Measurements from ENCODE around the gene TMEM255A. TPM values are rescaled to one million over a fixed set of nuclear protein-coding genes. Genes with fewer than 3 reads are reported as not detected.

TMEM255A gene
- polyA plus RNA-seq, 1 of the 3 experiments (the other 2 are of a cell fraction): 0.08 TPM

GRCh38 chrX:120228187-120228908 is 82.9 kb downstream of the TMEM255A start:
- Histone ChIP-seq H3K9ac (no peak overlapping the region), H3K27ac (ENCODE audit: low read depth in 2 of 2, low read length in 1 of 2) (no peak overlapping the region), H2AFZ (ENCODE audit: low read depth) (no peak overlapping the region), H4K20me1 (ENCODE audit: insufficient read depth) (no peaks in the 10 kb centered on the region), H3K27me3 (ENCODE audit: insufficient read depth) (no peaks in the 10 kb centered on the region), H3K9me3 (no peaks in the 10 kb centered on the region), H3K79me2 (ENCODE audit: insufficient read depth) (no peaks in the 10 kb centered on the region), H3K4me2 (no peak overlapping the region), H3F3A (replicated peaks; ENCODE audit: insufficient read depth) (no peaks in the 10 kb centered on the region), H3K36me3 (replicated peaks in 1 of 2; ENCODE audit: control insufficient read depth in 1 of 2, insufficient read depth in 2 of 2, low read length in 1 of 2) (no peaks in the 10 kb centered on the region), H3K4me3 (ENCODE audit: low read depth in 2 of 2, low read length in 1 of 2) (no peak overlapping the region), H3K4me1 (ENCODE audit: control insufficient read depth in 1 of 2, insufficient read depth in 2 of 2, low read depth in 1 of 2, low read length in 1 of 2) (no peaks in the 10 kb centered on the region), H3K9me2 (no peaks in the 10 kb centered on the region)
- no peak for DNase-seq
- 58% methylated on average over 9 of the region's 9 CpGs for WGBS (ENCODE audit: low lambda C conversion rate)
- TF ChIP-seq RFX5 (IDR thresholded peaks at IDR 0.05; ENCODE audit: low read length) (no peak), TCF12 (IDR thresholded peaks at IDR 0.05) (no peak), MAX (IDR thresholded peaks at IDR 0.05; ENCODE audit: low read depth) (no peak), RXRA (IDR thresholded peaks at IDR 0.05; ENCODE audit: borderline replicate concordance, low read depth) (no peak), YY1 (IDR thresholded peaks at IDR 0.05; ENCODE audit: low read depth) (no peak), USF1 (IDR thresholded peaks at IDR 0.05; ENCODE audit: borderline replicate concordance, low read depth) (no peak)
- CTCF ChIA-PET: interaction anchor here (0.6 to 5.1 kb wide), 2 partner anchors 14 to 849 kb away, joined by 3 to 31 read pairs; no protein-coding TSS in a partner anchor
- POLR2A ChIA-PET: interaction anchor here (0.5 to 0.6 kb wide), 2 partner anchors 37 to 39 kb away, joined by 3 to 4 read pairs; no protein-coding TSS in a partner anchor

- no peak for DNase-seq
- Histone ChIP-seq H3F3A (replicated peaks; ENCODE audit: insufficient read depth) (no peaks in the 10 kb centered on the region), H3K4me3 (ENCODE audit: low read depth in 2 of 2, low read length in 1 of 2) (no peak overlapping the region), H4K20me1 (ENCODE audit: insufficient read depth) (no peaks in the 10 kb centered on the region), H3K4me2 (no peak overlapping the region), H3K9ac (no peak overlapping the region), H3K4me1 (ENCODE audit: control insufficient read depth in 1 of 2, insufficient read depth in 2 of 2, low read depth in 1 of 2, low read length in 1 of 2) (no peaks in the 10 kb centered on the region), H3K27ac (ENCODE audit: low read depth in 2 of 2, low read length in 1 of 2) (no peak overlapping the region), H3K79me2 (ENCODE audit: insufficient read depth) (no peaks in the 10 kb centered on the region), H3K9me3 (no peaks in the 10 kb centered on the region), H3K36me3 (replicated peaks in 1 of 2; ENCODE audit: control insufficient read depth in 1 of 2, insufficient read depth in 2 of 2, low read length in 1 of 2) (no peaks in the 10 kb centered on the region), H3K27me3 (ENCODE audit: insufficient read depth) (peaks cover 5% of the 10 kb centered on the region; the same call in 1 of the 2 replicates), H2AFZ (ENCODE audit: low read depth) (no peak overlapping the region), H3K9me2 (no peaks in the 10 kb centered on the region)
- POLR2A ChIA-PET: no interaction called here
- CTCF ChIA-PET: interaction anchor here (1.2 to 3.7 kb wide), 2 partner anchors 11 to 136 kb away, joined by 3 to 33 read pairs; no protein-coding TSS in a partner anchor
- 53% methylated on average over 4 of the region's 4 CpGs for WGBS (ENCODE audit: low lambda C conversion rate)
- TF ChIP-seq RCOR1 (IDR thresholded peaks at IDR 0.05; ENCODE audit: low read length) (no peak), EZH2phosphoT487 (IDR thresholded peaks at IDR 0.05; ENCODE audit: borderline replicate concordance, low read depth) (no peak), MAX (IDR thresholded peaks at IDR 0.05; ENCODE audit: low read depth) (no peak), TEAD4 (IDR thresholded peaks at IDR 0.05; ENCODE audit: borderline replicate concordance, insufficient read depth) (no peak), TAF1 (IDR thresholded peaks at IDR 0.05; ENCODE audit: borderline replicate concordance, low read depth, low read length) (no peak), USF2 (IDR thresholded peaks at IDR 0.05; ENCODE audit: borderline replicate concordance, low read depth, low read length) (no peak), CTCF (IDR thresholded peaks at IDR 0.05) (no peak), SMC3 (IDR thresholded peaks at IDR 0.05; ENCODE audit: low read depth, low read length) (no peak), FOXJ3 (CRISPR knock-in tag; IDR thresholded peaks at IDR 0.05) (no peak), RXRA (IDR thresholded peaks at IDR 0.05; ENCODE audit: borderline replicate concordance, low read depth) (no peak), FOXM1 (IDR thresholded peaks at IDR 0.05; ENCODE audit: low read depth) (no peak), GATA2 (CRISPR knock-in tag; IDR thresholded peaks at IDR 0.05) (no peak)
Observed at GRCh38 chrX:120224388-120224787, 86.9 kb downstream of the TMEM255A start.
